ENCODE measurements around the gene DGKB.

DGKB gene

GRCh38 chr7:14504134-14504533, 398.4 kb downstream of the DGKB start:
- no peak overlapping the region for H2BK15ac ChIP-seq (ENCODE audit: low read depth, poor library complexity, severe bottlenecking)
- no peak overlapping the region for H4K8ac ChIP-seq (ENCODE audit: low read length)
- H3K27me3 ChIP-seq (ENCODE audit: control insufficient read depth in 1 of 2, insufficient read depth in 1 of 2, low read length in 2 of 2): no peaks in the 10 kb centered on the region
- H3K36me3 ChIP-seq (ENCODE audit: control insufficient read depth in 1 of 2, insufficient read depth in 2 of 2, low read depth in 1 of 2, low read length in 2 of 2): no peaks in the 10 kb centered on the region
- H4K91ac ChIP-seq (ENCODE audit: low read length): no peak overlapping the region
- H2AFZ ChIP-seq (ENCODE audit: low read depth, low read length): no peak overlapping the region
- no peak overlapping the region for H2BK5ac ChIP-seq (ENCODE audit: low read depth, low read length, poor library complexity, severe bottlenecking)
- H3K4me3 ChIP-seq (ENCODE audit: insufficient read depth in 1 of 2, low read depth in 1 of 2, low read length in 2 of 2): no peak overlapping the region
- no peak overlapping the region for H2BK12ac ChIP-seq (ENCODE audit: low read length in 2 of 2)
- no peak overlapping the region for H2BK120ac ChIP-seq (ENCODE audit: low read depth, low read length)
- DNase-seq: no peak
- H3K4ac ChIP-seq (ENCODE audit: low read depth in 1 of 2, low read length in 2 of 2): no peak overlapping the region
- H2AK5ac ChIP-seq (ENCODE audit: low read length, severe bottlenecking): no peak overlapping the region
- 95% methylated on average over 2 of the region's 2 CpGs for WGBS
- no peaks in the 10 kb centered on the region for H3K4me1 ChIP-seq (ENCODE audit: control insufficient read depth, insufficient read depth, low read depth, low read length)
- no peak overlapping the region for H3K18ac ChIP-seq (ENCODE audit: low read depth in 1 of 2, low read length in 2 of 2)
- no peaks in the 10 kb centered on the region for H3K79me1 ChIP-seq (replicated peaks; ENCODE audit: low read length, poor library complexity, severe bottlenecking)
- no peaks in the 10 kb centered on the region for H3K9me3 ChIP-seq (ENCODE audit: control insufficient read depth, low read length)
- H3K23ac ChIP-seq (ENCODE audit: low read length in 2 of 2): no peak overlapping the region
- no peak overlapping the region for H3K9ac ChIP-seq (ENCODE audit: low read length)
- H3K14ac ChIP-seq (ENCODE audit: low read length in 2 of 2): no peak overlapping the region
- no peak overlapping the region for H3K27ac ChIP-seq (ENCODE audit: low read length, poor library complexity, severe bottlenecking)
- no peak overlapping the region for H3K4me2 ChIP-seq (ENCODE audit: low read length, poor library complexity, severe bottlenecking)

GRCh38 chr7:14503623-14504022, 398.9 kb downstream of the DGKB start:
- H2AFZ ChIP-seq (ENCODE audit: low read depth, low read length): no peak overlapping the region
- H2BK12ac ChIP-seq (ENCODE audit: low read length in 2 of 2): no peak overlapping the region
- H2BK5ac ChIP-seq (ENCODE audit: low read depth, low read length, poor library complexity, severe bottlenecking): no peak overlapping the region
- H4K91ac ChIP-seq (ENCODE audit: low read length): no peak overlapping the region
- H3K9me3 ChIP-seq (ENCODE audit: control insufficient read depth, low read length): no peaks in the 10 kb centered on the region
- no peak overlapping the region for H3K4ac ChIP-seq (ENCODE audit: low read depth in 1 of 2, low read length in 2 of 2)
- H2BK15ac ChIP-seq (ENCODE audit: low read depth, poor library complexity, severe bottlenecking): no peak overlapping the region
- H3K14ac ChIP-seq (ENCODE audit: low read length in 2 of 2): no peak overlapping the region
- WGBS: 98% methylated on average over 2 of the region's 2 CpGs
- no peak overlapping the region for H3K9ac ChIP-seq (ENCODE audit: low read length)
- H3K36me3 ChIP-seq (ENCODE audit: control insufficient read depth in 1 of 2, insufficient read depth in 2 of 2, low read depth in 1 of 2, low read length in 2 of 2): no peaks in the 10 kb centered on the region
- H3K4me2 ChIP-seq (ENCODE audit: low read length, poor library complexity, severe bottlenecking): no peak overlapping the region
- H3K27ac ChIP-seq (ENCODE audit: low read length, poor library complexity, severe bottlenecking): no peak overlapping the region
- H3K79me1 ChIP-seq (replicated peaks; ENCODE audit: low read length, poor library complexity, severe bottlenecking): no peaks in the 10 kb centered on the region
- no peak for DNase-seq
- no peak overlapping the region for H2BK120ac ChIP-seq (ENCODE audit: low read depth, low read length)
- no peak overlapping the region for H3K23ac ChIP-seq (ENCODE audit: low read length in 2 of 2)
- no peaks in the 10 kb centered on the region for H3K27me3 ChIP-seq (ENCODE audit: control insufficient read depth in 1 of 2, insufficient read depth in 1 of 2, low read length in 2 of 2)
- H4K8ac ChIP-seq (ENCODE audit: low read length): no peak overlapping the region
- H3K4me1 ChIP-seq (ENCODE audit: control insufficient read depth, insufficient read depth, low read depth, low read length): no peaks in the 10 kb centered on the region
- no peak overlapping the region for H2AK5ac ChIP-seq (ENCODE audit: low read length, severe bottlenecking)
- no peak overlapping the region for H3K18ac ChIP-seq (ENCODE audit: low read depth in 1 of 2, low read length in 2 of 2)
- no peak overlapping the region for H3K4me3 ChIP-seq (ENCODE audit: insufficient read depth in 1 of 2, low read depth in 1 of 2, low read length in 2 of 2)

- no peak overlapping the region for H3K18ac ChIP-seq (ENCODE audit: low read depth in 1 of 2, low read length in 2 of 2)
- H3K36me3 ChIP-seq (ENCODE audit: control insufficient read depth in 1 of 2, insufficient read depth in 2 of 2, low read depth in 1 of 2, low read length in 2 of 2): no peaks in the 10 kb centered on the region
- no peak overlapping the region for H3K23ac ChIP-seq (ENCODE audit: low read length in 2 of 2)
- H2BK15ac ChIP-seq (ENCODE audit: low read depth, poor library complexity, severe bottlenecking): no peak overlapping the region
- H2AFZ ChIP-seq (ENCODE audit: low read depth, low read length): no peak overlapping the region
- H3K14ac ChIP-seq (ENCODE audit: low read length in 2 of 2): no peak overlapping the region
- H4K91ac ChIP-seq (ENCODE audit: low read length): no peak overlapping the region
- H2BK5ac ChIP-seq (ENCODE audit: low read depth, low read length, poor library complexity, severe bottlenecking): no peak overlapping the region
- no peak overlapping the region for H4K8ac ChIP-seq (ENCODE audit: low read length)
- no peak overlapping the region for H3K4me3 ChIP-seq (ENCODE audit: insufficient read depth in 1 of 2, low read depth in 1 of 2, low read length in 2 of 2)
- no peak overlapping the region for H2BK12ac ChIP-seq (ENCODE audit: low read length in 2 of 2)
- H3K27ac ChIP-seq (ENCODE audit: low read length, poor library complexity, severe bottlenecking): no peak overlapping the region
- no peaks in the 10 kb centered on the region for H3K9me3 ChIP-seq (ENCODE audit: control insufficient read depth, low read length)
- DNase-seq: no peak
- no peaks in the 10 kb centered on the region for H3K4me1 ChIP-seq (ENCODE audit: control insufficient read depth, insufficient read depth, low read depth, low read length)
- no peak overlapping the region for H2AK5ac ChIP-seq (ENCODE audit: low read length, severe bottlenecking)
- no peak overlapping the region for H3K4me2 ChIP-seq (ENCODE audit: low read length, poor library complexity, severe bottlenecking)
- H3K4ac ChIP-seq (ENCODE audit: low read depth in 1 of 2, low read length in 2 of 2): no peak overlapping the region
- WGBS: 94% methylated on average over 2 of the region's 2 CpGs
- no peak overlapping the region for H2BK120ac ChIP-seq (ENCODE audit: low read depth, low read length)
- H3K27me3 ChIP-seq (ENCODE audit: control insufficient read depth in 1 of 2, insufficient read depth in 1 of 2, low read length in 2 of 2): no peaks in the 10 kb centered on the region
- H3K79me1 ChIP-seq (replicated peaks; ENCODE audit: low read length, poor library complexity, severe bottlenecking): no peaks in the 10 kb centered on the region
- no peak overlapping the region for H3K9ac ChIP-seq (ENCODE audit: low read length)
Observed at GRCh38 chr7:14501436-14501835, 401.1 kb downstream of the DGKB start.

- Histone ChIP-seq H3K4ac (ENCODE audit: low read depth in 1 of 2, low read length in 2 of 2) (no peak overlapping the region), H3K23ac (ENCODE audit: low read length in 2 of 2) (no peak overlapping the region), H2AK5ac (ENCODE audit: low read length, severe bottlenecking) (no peak overlapping the region), H3K27me3 (ENCODE audit: control insufficient read depth in 1 of 2, insufficient read depth in 1 of 2, low read length in 2 of 2) (no peaks in the 10 kb centered on the region), H3K36me3 (ENCODE audit: control insufficient read depth in 1 of 2, insufficient read depth in 2 of 2, low read depth in 1 of 2, low read length in 2 of 2) (no peaks in the 10 kb centered on the region), H3K9me3 (ENCODE audit: control insufficient read depth, low read length) (no peaks in the 10 kb centered on the region), H3K4me3 (ENCODE audit: insufficient read depth in 1 of 2, low read depth in 1 of 2, low read length in 2 of 2) (no peak overlapping the region), H3K27ac (ENCODE audit: low read length, poor library complexity, severe bottlenecking) (no peak overlapping the region), H2BK12ac (ENCODE audit: low read length in 2 of 2) (no peak overlapping the region), H4K8ac (ENCODE audit: low read length) (no peak overlapping the region), H2BK5ac (ENCODE audit: low read depth, low read length, poor library complexity, severe bottlenecking) (no peak overlapping the region), H2AFZ (ENCODE audit: low read depth, low read length) (no peak overlapping the region), H3K4me2 (ENCODE audit: low read length, poor library complexity, severe bottlenecking) (no peak overlapping the region), H2BK15ac (ENCODE audit: low read depth, poor library complexity, severe bottlenecking) (no peak overlapping the region), H3K4me1 (ENCODE audit: control insufficient read depth, insufficient read depth, low read depth, low read length) (no peaks in the 10 kb centered on the region), H3K9ac (ENCODE audit: low read length) (no peak overlapping the region), H3K14ac (ENCODE audit: low read length in 2 of 2) (no peak overlapping the region), H4K91ac (ENCODE audit: low read length) (no peak overlapping the region), H2BK120ac (ENCODE audit: low read depth, low read length) (no peak overlapping the region), H3K79me1 (replicated peaks; ENCODE audit: low read length, poor library complexity, severe bottlenecking) (no peaks in the 10 kb centered on the region), H3K18ac (ENCODE audit: low read depth in 1 of 2, low read length in 2 of 2) (no peak overlapping the region)
- no peak for DNase-seq
- WGBS: no CpG with 5 or more reads among the region's 1 CpG
Observed at GRCh38 chr7:14497390-14497789, 405.2 kb downstream of the DGKB start.
